Kidney epithelial cell (primary cell): Measurements from ENCODE around the gene ANKS1B. TPM values are rescaled to one million over a fixed set of nuclear protein-coding genes. Genes with fewer than 3 reads are reported as not detected.
"Not testable (repeated sequence)": the region's sequence is repeated elsewhere in the genome, so short reads cannot be mapped to it uniquely, and the experiment has no call there.

ENCODE experiments used
- DNase-seq: peaks from one replicate; pipeline ENCODE4 v3.0.0-alpha.2; 2010; ENCODE audit warnings: low read depth
- H3K27me3 ChIP-seq: 2 replicates; pipeline ENCODE4 v1.6.0; 2011; ENCODE audit warnings: low read length; ENCODE audit not compliant: control insufficient read depth, insufficient read depth
- H3K36me3 ChIP-seq: 2 replicates; pipeline ENCODE4 v1.5.1; 2011; ENCODE audit warnings: low read length; ENCODE audit not compliant: control insufficient read depth, insufficient read depth
- H3K4me3 ChIP-seq: 2 replicates; pipeline ENCODE4 v1.5.1; 2011; ENCODE audit warnings: low read depth, mild to moderate bottlenecking, control low read depth, low read length
- total RNA-seq: library from RNA; depleted of rRNA; stranded (reverse); fragments of >200 nt; gene quantifications from 2 replicates; pipeline ENCODE4 v1.2.3, GENCODE V29; 2015
- TF ChIP-seq, protein P1 (sequence below): IDR thresholded peaks from 2 replicates; pipeline ENCODE4 v1.5.1; 2011; ENCODE audit warnings: mild to moderate bottlenecking, moderate library complexity, low read length, control low read depth, inconsistent platforms; ENCODE audit not compliant: insufficient read depth, poor library complexity, severe bottlenecking

ANKS1B gene
- total RNA-seq, 1 donor from 2014 or later: 0.13 TPM

DNA sequence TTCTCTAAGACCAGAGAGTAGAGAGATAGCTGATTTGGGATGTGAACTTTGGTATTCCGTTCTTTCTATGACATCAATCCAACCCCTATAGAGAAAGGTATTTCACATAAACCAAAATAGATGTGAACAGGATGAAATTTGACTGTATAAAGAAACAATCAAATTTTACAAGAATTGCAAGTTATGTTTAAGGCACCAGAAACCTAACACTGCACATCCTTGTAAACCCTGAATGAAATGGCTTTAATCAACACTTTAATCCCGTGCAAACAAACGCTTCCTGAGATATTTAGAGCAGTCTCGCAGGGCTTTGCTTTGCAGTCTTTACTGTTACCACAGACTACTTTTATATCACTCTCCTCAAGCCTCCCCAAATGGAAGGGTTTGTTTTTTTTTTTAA is 1214.5 kb downstream of the ANKS1B start:
- no peak for DNase-seq
- Histone ChIP-seq H3K27me3 (no peaks in the 10 kb centered on the region), H3K36me3 (no peaks in the 10 kb centered on the region), H3K4me3 (no peak overlapping the region)
- TF ChIP-seq, protein P1, sequence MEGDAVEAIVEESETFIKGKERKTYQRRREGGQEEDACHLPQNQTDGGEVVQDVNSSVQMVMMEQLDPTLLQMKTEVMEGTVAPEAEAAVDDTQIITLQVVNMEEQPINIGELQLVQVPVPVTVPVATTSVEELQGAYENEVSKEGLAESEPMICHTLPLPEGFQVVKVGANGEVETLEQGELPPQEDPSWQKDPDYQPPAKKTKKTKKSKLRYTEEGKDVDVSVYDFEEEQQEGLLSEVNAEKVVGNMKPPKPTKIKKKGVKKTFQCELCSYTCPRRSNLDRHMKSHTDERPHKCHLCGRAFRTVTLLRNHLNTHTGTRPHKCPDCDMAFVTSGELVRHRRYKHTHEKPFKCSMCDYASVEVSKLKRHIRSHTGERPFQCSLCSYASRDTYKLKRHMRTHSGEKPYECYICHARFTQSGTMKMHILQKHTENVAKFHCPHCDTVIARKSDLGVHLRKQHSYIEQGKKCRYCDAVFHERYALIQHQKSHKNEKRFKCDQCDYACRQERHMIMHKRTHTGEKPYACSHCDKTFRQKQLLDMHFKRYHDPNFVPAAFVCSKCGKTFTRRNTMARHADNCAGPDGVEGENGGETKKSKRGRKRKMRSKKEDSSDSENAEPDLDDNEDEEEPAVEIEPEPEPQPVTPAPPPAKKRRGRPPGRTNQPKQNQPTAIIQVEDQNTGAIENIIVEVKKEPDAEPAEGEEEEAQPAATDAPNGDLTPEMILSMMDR: no peak

DNA sequence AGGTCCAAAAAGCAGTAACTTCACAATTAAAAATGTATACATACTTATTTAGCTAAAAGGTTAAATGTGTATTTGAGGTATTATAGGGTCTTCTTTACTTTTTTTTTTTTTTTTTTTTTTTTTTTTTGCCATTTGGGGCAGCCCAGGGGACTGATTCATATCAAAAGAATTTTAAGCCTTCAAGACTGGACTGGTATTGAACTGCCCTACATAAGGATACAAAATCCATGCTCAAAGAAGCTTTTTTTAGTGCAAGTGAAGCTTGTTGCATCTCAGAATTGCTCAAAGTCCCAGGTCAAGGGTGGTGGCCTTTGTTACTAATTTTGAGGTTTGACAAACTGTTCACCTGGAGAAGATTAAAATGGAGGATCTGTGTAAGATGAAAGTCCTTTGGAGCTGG is 1215.7 kb downstream of the ANKS1B start:
- Histone ChIP-seq H3K27me3 (no peaks in the 10 kb centered on the region), H3K36me3 (no peaks in the 10 kb centered on the region), H3K4me3 (no peak overlapping the region)
- TF ChIP-seq, protein P1: no peak
- DNase-seq: no peak

DNA sequence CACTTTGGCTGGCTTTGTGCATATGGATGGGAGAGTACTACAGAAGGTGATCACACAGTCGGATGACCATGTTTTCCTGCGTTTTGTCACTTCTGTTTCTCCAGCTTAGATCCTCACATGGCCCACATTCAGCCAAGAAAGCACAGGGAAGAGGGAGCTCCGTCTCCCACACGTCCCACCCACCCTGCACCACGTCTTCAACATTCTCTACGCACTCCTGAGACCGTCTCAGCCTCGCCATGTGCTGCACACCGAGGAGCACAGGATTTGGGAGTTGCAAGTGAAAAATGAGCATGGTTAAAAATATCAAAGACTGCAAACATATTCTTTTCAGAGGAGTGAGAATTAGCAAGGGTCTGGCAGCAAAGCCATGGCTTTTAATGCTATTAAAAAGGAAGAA is 1217.5 kb downstream of the ANKS1B start:
- H3K4me3 ChIP-seq: no peak overlapping the region
- no peaks in the 10 kb centered on the region for H3K36me3 ChIP-seq
- DNase-seq: no peak
- TF ChIP-seq, protein P1: no peak
- H3K27me3 ChIP-seq: no peaks in the 10 kb centered on the region

DNA sequence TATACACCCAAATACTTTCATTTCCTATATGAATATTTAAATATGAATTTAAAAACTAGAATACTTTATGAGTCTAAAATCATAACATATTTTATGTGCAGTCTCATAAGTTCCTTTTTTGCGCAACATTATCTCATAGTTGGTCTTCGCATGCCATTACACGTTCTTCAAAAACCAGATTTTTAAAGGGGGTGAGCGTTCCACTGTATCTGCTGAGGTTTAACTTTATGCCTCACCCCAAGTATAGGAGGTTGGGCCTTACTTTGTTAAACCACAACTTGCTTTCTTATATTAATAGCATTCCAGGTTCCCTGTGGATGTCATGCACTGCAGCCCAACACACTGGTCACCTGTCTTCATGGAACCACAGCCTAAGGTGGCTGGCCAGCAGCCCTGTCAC is 1221.1 kb downstream of the ANKS1B start:
- Histone ChIP-seq H3K4me3 (no peak overlapping the region), H3K27me3 (no peaks in the 10 kb centered on the region), H3K36me3 (no peaks in the 10 kb centered on the region)
- TF ChIP-seq, protein P1: no peak
- DNase-seq: no peak

DNA sequence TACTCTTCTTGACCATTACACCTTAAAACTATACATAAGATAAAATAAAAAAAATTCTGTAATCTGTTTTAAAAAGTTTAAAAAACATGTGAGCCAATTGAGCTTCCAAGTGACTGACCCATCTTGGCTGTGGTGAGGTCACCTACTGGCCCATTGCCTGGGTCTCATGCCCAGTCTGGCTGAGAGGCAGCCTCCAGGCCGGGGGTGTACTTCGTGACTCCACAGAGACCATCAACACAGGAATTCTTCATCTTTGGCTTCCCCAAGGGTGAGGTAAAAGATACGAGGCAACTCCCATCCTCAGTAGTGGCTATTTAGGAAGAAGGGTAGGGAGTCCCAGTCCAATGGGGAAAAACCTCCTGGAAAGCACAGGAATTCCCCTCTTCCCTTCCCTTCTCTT is 1226.4 kb downstream of the ANKS1B start:
- no peaks in the 10 kb centered on the region for H3K27me3 ChIP-seq
- no peaks in the 10 kb centered on the region for H3K36me3 ChIP-seq
- TF ChIP-seq, protein P1: no peak
- DNase-seq: no peak
- H3K4me3 ChIP-seq: no peak overlapping the region

DNA sequence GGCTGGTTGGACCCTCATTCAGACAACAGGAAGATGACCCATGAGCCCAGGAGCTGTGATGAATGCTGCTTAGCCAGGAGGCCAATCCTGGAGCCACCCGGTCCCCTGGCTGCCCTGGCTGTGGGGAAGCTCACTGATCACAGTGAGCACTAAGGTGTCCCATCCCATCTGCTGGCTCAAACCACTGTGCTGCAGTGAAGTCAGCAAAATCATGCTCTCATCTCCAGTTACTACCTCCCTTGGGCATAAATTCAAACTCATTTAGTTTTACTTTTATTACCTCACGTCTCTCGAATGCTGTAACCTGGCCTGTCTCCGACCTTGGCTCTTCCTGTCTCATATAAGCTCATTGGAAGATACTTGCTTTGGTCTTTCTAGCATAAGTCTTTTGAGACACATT is 1227.3 kb downstream of the ANKS1B start:
- TF ChIP-seq, protein P1: no peak
- no peaks in the 10 kb centered on the region for H3K27me3 ChIP-seq
- H3K36me3 ChIP-seq: no peaks in the 10 kb centered on the region
- DNase-seq: no peak
- no peak overlapping the region for H3K4me3 ChIP-seq

DNA sequence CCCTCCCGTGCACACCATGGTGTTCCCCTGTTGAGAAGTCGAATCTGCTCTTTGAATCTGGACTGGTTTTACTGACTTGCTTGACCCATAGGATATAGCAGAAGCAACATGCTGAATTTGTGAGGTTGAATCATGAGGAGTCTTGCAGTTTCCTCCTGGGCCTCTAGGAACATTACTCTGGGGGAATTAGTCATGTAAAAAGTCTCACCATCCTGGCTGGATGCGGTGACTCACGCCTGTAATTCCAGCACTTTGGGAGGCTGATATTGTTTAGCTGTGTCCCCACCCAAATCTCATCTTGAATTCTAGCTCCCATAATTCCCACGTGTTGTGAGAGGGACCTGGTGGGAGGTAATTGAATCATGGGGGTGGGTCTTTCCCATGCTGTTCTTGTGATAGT is 1228.9 kb downstream of the ANKS1B start:
- not testable (repeated sequence) for H3K4me3 ChIP-seq, H3K27me3 ChIP-seq, H3K36me3 ChIP-seq
- peak; percentile 42 for DNase-seq
